Kidney epithelial cell (primary cell): Measurements from ENCODE around the gene COQ10B. TPM values are rescaled to one million over a fixed set of nuclear protein-coding genes. Genes with fewer than 3 reads are reported as not detected.
"Not testable (repeated sequence)": the region's sequence is repeated elsewhere in the genome, so short reads cannot be mapped to it uniquely, and the experiment has no call there.

ENCODE experiments used
- DNase-seq: peaks from one replicate; pipeline ENCODE4 v3.0.0-alpha.2; 2010; ENCODE audit warnings: low read depth
- H3K27me3 ChIP-seq: 2 replicates; pipeline ENCODE4 v1.6.0; 2011; ENCODE audit warnings: low read length; ENCODE audit not compliant: control insufficient read depth, insufficient read depth
- H3K36me3 ChIP-seq: 2 replicates; pipeline ENCODE4 v1.5.1; 2011; ENCODE audit warnings: low read length; ENCODE audit not compliant: control insufficient read depth, insufficient read depth
- H3K4me3 ChIP-seq: 2 replicates; pipeline ENCODE4 v1.5.1; 2011; ENCODE audit warnings: low read depth, mild to moderate bottlenecking, control low read depth, low read length
- total RNA-seq: library from RNA; depleted of rRNA; stranded (reverse); fragments of >200 nt; gene quantifications from 2 replicates; pipeline ENCODE4 v1.2.3, GENCODE V29; 2015
- TF ChIP-seq, protein P1 (sequence below): IDR thresholded peaks from 2 replicates; pipeline ENCODE4 v1.5.1; 2011; ENCODE audit warnings: mild to moderate bottlenecking, moderate library complexity, low read length, control low read depth, inconsistent platforms; ENCODE audit not compliant: insufficient read depth, poor library complexity, severe bottlenecking

COQ10B gene
- total RNA-seq, 1 donor from 2014 or later = 26.4 TPM

DNA sequence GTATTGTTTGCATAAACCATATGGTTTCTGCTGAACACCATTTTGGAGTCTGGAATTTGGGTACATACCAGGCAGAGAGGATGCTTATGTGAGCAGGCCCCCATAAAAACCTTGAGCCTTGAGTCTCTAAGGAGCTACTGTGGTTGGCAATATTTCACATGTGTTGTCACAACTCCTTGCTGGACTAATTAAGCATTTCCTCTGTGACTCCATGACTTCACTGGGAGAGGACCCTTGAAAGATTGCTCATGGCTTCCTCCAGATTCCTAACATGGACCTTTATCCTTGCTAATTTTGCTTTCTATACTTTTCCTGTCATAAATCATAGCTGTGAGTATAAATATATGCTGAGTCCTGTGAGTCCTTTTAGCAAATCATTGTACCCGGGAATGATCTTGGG, 7.6 kb upstream of the COQ10B start:
- DNase-seq = no peak
- no peaks in the 10 kb centered on the region for H3K27me3 ChIP-seq
- no peaks in the 10 kb centered on the region for H3K36me3 ChIP-seq
- TF ChIP-seq, protein P1, sequence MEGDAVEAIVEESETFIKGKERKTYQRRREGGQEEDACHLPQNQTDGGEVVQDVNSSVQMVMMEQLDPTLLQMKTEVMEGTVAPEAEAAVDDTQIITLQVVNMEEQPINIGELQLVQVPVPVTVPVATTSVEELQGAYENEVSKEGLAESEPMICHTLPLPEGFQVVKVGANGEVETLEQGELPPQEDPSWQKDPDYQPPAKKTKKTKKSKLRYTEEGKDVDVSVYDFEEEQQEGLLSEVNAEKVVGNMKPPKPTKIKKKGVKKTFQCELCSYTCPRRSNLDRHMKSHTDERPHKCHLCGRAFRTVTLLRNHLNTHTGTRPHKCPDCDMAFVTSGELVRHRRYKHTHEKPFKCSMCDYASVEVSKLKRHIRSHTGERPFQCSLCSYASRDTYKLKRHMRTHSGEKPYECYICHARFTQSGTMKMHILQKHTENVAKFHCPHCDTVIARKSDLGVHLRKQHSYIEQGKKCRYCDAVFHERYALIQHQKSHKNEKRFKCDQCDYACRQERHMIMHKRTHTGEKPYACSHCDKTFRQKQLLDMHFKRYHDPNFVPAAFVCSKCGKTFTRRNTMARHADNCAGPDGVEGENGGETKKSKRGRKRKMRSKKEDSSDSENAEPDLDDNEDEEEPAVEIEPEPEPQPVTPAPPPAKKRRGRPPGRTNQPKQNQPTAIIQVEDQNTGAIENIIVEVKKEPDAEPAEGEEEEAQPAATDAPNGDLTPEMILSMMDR = no peak
- no peak overlapping the region for H3K4me3 ChIP-seq

- TF ChIP-seq, protein P1 = no peak
- Histone ChIP-seq H3K36me3 (no peaks in the 10 kb centered on the region), H3K27me3 (no peaks in the 10 kb centered on the region), H3K4me3 (no peak overlapping the region)
- DNase-seq = no peak
Observed at GRCh38 chr2:197446844-197447243, 6.5 kb upstream of the COQ10B start.

DNA sequence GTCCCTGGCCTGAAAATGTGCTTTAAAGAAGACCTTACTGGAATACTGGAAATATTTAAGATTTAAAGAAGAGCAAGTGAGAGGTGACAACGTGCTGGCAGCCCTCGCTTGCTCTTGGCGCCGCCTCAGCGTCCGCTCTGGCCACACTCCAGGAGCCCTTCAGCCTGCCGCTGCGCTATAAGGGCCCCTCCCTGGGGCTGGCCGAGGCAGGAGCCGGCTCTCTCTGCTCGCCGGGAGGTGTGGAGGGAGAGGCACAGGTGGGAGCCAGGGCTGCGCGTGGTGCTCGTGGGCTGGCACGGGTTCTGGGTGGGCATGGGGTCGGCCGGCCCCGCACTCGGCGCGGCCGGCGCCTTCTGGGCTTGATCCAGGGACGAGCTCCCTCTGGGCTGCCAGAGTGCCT, 2.9 kb upstream of the COQ10B start:
- TF ChIP-seq, protein P1 = no peak
- DNase-seq = no peak
- no peaks in the 10 kb centered on the region for H3K27me3 ChIP-seq
- H3K4me3 ChIP-seq = no peak overlapping the region
- no peaks in the 10 kb centered on the region for H3K36me3 ChIP-seq

DNA sequence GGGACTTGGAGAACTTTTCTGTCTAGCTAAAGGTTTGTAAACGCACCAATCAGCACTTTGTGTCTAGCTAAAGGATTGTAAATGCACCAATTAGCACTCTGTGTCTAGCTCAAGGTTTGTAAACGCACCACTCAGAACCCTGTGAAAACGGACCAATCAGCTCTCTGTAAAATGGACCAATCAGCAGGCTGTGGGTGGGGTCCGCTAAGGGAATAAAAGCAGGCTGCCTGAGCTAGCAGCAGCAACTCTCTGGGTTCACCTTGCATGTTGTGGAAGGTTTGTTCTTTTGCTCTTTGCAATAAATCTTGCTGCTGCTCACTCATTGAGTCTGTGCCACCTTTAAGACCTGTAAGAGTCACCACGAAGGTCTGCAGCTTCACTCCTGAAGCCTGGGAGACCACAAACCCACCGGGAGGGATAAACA, 2.4 kb upstream of the COQ10B start:
- not testable (repeated sequence) for H3K4me3 ChIP-seq, H3K27me3 ChIP-seq

GRCh38 chr2:197452754-197453122, 614 bp upstream of the COQ10B start:
- TF ChIP-seq, protein P1 = no peak
- peak overlapping the region; percentile 64 for H3K4me3 ChIP-seq
- DNase-seq = no peak

More for the DNA sequence above, 2.4 kb upstream of the COQ10B start:
- not testable (repeated sequence) for H3K36me3 ChIP-seq, DNase-seq

DNA sequence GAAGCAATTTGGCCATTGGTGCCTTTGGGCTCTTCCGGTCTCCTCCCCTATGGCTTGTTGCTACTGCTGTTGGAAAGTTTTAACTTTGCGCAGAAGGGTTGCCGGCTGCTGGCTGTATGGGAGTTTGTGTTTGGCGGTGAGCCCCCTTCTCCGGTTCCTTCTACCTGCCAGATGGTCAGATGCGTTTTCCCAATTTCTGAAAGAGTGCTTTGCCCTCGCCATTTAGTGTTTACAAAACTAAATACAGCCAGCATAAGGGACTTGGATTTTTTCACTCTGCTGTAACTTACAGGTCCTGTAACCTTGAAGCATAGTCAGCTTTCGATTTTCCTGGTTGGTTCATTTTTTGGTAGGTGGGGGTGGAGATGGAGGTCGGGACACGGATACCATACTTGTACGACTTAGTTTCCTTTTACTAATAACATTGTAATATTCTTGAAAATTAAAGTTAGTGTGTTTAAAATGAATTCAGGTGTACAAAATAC, 604 bp downstream of the COQ10B start:
- H3K27me3 ChIP-seq = no peaks in the 10 kb centered on the region
- TF ChIP-seq, protein P1 = no peak
- H3K4me3 ChIP-seq = peak overlapping the region; percentile 99
- H3K36me3 ChIP-seq = no peaks in the 10 kb centered on the region
- DNase-seq = peak; percentile 77

More at GRCh38 chr2:197452754-197453122, 614 bp upstream of the COQ10B start:
- Histone ChIP-seq H3K27me3 (no peaks in the 10 kb centered on the region), H3K36me3 (no peaks in the 10 kb centered on the region)
